ENCODE data around the gene NELL2.
"Not testable (repeated sequence)": the region's sequence is repeated elsewhere in the genome, so short reads cannot be mapped to it uniquely, and the experiment has no call there.

NELL2 gene

DNA sequence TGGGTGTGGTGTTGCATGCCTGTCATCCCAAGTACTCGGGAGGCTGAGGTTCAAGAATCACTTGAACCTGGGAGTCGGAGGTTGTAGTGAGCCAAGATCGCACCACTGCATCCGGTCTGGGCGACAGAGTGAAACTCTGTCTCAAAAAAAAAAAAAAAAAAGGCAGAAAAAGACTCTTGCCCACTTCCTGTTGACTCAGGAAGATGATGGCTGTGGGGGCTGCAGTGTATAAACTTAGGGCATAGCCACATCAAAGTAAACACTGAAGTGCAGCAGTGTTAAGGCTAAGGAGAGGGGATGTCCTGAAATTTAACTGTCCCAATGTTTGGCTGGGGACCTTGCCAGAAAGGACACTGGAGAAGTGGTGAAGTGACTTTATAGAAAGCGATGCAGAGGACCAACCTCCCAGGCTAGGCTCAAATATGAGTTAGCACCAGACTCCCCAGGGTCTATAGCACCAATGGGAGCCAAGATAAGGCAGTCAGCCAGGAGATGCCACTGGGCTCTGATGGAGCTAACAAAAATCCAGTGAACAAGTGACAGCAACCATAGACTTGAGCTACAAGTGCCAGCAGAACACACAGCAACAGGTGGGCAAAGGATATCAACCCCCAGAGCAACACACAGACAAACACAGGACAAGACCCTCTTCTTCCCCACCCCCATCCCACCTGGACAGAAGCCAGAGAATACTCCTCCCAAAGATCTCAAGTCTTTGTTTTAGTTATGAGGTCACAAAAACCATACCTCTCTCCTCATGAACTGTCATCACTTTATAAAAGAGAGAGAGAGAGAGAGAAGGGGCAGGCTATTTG lies 28.0 kb downstream of the NELL2 start:
- no peak for DNase-seq (ENCODE audit: low read depth, low spot score)

DNA sequence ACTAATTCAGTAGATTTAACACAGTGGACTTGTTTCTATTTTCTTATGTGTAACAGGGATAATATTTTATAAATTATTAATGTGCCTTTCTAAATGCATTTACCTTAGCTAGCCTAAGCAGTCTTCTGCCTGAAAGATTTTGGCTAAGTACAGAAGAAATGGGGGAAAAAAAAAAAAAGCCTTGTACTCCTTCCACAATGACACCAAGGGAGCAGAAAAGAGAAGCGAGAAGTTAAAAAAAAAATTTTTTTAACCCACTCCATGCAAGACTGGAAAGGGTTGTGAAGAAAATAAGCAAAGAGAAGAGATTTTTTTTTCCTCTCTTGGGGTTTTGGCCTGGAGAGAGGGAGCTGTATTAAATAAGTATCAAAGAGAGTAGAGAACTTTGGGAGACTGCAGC lies 28.7 kb downstream of the NELL2 start:
- no peak for DNase-seq (ENCODE audit: low read depth, low spot score)

- no peak for DNase-seq (ENCODE audit: low read depth, low spot score)
Measured at GRCh38 chr12:44846826-44847225, 29.3 kb downstream of the NELL2 start.

- no peak for DNase-seq (ENCODE audit: low read depth, low spot score)
Measured at GRCh38 chr12:44842669-44843068, 33.4 kb downstream of the NELL2 start.

- no peak for DNase-seq (ENCODE audit: low read depth, low spot score)
Measured at GRCh38 chr12:44839785-44840184, 36.3 kb downstream of the NELL2 start.

DNA sequence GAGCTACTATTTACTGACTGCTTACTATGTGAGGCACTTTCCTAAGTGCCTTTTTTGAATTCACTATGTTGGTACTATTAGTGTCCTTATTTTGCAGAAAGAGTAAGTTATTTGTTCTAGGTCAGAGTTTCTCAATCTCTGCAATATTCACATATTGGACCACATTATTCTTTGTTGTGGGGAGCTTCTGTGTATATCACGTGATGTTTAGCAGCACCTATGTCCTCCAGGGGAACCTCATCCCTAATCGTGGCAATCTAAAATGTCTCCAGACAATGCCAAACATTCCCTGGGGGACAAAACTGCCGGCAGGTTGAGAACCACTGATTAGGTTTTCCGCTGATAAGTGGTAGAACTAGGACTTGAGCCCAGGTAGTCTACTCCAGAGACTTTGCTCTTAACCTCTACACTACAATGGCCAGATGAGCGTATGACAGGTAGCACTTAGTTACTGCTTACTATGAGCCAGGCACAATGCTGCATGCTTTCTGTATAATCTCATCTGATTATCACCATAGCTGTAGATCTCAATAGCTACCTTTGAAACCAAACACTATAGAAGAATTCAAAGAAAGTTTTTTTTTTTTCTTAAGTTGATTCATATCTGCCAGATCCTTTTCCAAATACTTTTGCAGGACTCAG lies 38.9 kb downstream of the NELL2 start:
- no peak for DNase-seq (ENCODE audit: low read depth, low spot score)

DNA sequence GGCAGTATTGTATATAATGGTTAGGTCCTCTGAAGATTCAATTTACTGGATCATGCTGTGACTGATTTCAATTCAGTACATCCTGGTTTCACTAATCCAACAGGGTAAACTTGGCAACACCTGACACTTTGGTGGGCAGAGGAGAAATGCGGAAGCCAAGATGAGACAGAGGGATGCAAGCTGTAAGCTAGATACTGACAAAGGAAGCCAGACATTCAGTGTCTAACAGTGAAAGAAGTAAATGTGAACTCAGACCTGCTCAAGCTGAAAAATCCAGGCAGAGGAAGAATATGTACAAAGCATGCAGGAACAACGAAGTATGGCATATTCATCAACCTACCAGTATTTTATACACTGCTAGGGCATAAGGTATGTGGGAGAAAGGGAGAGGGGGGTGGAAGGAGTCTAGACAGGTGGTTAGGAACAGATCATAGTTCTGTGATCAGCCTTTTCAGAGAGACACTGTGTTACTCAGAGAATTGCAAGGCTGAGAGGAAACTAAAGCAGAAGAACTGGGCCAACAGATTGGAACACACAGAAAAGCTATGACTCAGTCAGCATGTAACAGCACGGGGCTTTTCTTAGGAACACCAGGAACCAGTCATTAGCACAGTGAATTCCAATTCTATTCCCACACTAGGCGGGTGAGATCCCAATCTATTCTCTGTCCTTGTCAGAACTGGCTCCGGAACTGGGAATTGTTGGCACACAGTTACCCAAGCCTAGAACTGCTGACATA lies 40.3 kb downstream of the NELL2 start:
- no peak for DNase-seq (ENCODE audit: low read depth, low spot score)

DNA sequence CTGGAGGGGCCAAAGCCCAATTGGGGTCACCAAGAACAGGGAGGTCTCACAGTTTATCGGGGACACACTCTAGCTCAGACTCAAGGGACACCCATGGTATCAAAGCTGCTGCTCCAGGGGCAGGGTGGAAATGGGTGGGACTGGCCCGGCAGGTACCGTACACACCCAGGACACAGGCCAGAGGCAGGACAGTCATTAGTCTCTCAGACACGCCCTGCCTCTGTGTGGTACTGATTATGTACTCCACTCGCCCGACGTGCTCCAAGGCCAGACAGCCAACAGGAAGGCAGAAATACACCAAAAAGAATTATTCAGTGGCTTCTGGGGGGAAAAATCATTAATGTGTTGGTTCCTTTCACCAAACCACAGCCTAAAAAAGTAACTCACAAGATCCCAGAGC lies 41.1 kb downstream of the NELL2 start:
- not testable (repeated sequence) for DNase-seq (ENCODE audit: low read depth, low spot score)

GRCh38 chr12:44833561-44833960 lies 42.6 kb downstream of the NELL2 start:
- DNase-seq (ENCODE audit: low read depth, low spot score), result no peak

GRCh38 chr12:44830566-44831055 lies 45.5 kb downstream of the NELL2 start:
- no peak for DNase-seq (ENCODE audit: low read depth, low spot score)

DNA sequence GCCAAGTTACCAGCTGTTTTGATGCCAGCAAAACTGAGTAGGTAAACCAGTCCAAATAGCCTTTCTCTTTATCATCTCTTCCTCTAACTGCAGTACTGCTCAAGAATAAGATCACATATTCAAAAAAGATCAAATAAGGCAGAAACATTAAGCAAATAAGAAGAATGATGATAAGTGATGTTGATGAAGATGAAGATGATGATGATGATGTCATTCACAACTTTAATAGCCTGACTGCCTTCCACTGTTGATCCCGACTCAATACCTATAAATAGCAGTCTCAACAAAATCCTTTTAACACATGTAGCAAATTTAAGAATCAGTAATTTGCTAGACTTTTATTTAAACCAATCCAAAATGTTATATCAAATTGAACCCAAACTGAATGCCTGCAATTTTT lies 47.1 kb downstream of the NELL2 start:
- DNase-seq (ENCODE audit: low read depth, low spot score), result no peak

DNA sequence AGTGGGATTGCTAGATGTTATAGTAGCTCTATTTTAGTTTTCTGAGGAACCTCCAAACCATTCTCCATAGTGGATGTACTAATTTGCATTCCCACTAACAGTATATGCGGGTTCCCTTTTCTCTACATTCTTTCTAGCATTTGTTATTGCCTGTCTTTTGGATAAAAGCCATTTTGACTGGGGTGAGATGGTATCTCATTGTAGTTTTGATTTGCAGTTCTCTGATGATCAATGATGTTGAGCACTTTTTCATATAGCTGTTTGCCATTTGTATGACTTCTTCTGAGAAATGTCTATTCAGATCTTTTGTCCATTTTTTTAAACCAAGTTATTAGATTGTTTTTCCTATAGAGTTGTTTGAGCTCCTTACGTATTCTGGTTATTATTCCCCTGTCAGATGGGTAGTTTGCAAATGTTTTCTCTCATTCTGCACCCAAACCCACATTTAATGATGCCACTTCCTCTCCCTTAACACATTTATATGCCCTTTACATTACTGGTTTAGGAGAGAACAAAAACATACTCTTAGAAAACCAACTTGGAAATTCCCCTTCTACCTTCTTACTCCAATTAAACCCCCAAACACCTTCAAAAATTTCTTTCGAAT lies 48.2 kb downstream of the NELL2 start:
- DNase-seq (ENCODE audit: low read depth, low spot score), result no peak

- not testable (repeated sequence) for DNase-seq (ENCODE audit: low read depth, low spot score)
Measured at GRCh38 chr12:44821702-44822101, 54.4 kb downstream of the NELL2 start.

GRCh38 chr12:44819884-44820283 lies 56.2 kb downstream of the NELL2 start:
- DNase-seq (ENCODE audit: low read depth, low spot score), result no peak

GRCh38 chr12:44817687-44818086 lies 58.4 kb downstream of the NELL2 start:
- DNase-seq (ENCODE audit: low read depth, low spot score), result no peak

GRCh38 chr12:44816446-44817017 lies 59.6 kb downstream of the NELL2 start:
- no peak for DNase-seq (ENCODE audit: low read depth, low spot score)

DNA sequence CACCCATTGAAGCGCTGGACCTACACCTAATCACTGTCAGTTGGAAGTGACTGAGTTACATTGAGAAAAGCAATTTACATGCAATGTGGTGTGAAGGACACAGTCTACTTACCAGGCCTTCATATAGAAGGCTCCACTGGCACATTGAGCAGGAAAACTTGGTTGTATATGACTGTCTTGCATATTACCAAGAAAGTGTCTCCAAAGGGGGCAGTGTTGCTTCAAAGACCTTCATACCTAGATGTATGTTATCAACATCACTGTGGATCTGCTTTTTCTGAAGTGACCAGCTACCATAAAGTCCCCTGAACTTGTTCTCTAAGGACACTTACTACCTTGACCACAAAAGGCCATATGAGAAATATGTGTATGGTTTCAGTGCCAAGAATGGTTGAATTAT lies 64.1 kb downstream of the NELL2 start:
- peak; percentile 15 for DNase-seq (ENCODE audit: low read depth, low spot score)

- DNase-seq (ENCODE audit: low read depth, low spot score), result no peak
Measured at GRCh38 chr12:44804068-44804467, 72.0 kb downstream of the NELL2 start.

GRCh38 chr12:44795970-44796369 lies 80.1 kb downstream of the NELL2 start:
- no peak for DNase-seq (ENCODE audit: low read depth, low spot score)

DNA sequence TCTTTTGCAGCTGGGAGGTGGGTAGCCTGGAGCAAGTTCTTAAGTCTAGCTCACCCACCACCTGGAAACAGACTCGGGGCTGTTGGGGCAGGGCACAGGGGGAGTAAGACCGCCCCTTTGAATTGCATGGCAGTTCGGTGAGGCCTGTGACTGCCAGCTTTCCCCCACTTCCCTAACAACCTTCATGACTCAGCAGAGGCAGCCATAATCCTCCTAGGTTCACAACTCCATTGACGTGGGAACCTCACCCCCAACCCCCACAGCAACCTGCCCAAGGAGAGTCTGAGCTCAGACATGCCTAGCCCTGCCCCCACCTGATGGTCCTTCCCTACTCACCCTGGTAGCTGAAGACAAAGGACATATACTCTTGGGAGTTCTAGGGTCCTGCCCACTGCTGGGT lies 87.4 kb downstream of the NELL2 start:
- no peak for DNase-seq (ENCODE audit: low read depth, low spot score)

- DNase-seq (ENCODE audit: low read depth, low spot score), result no peak
Measured at GRCh38 chr12:44780221-44780790, 95.8 kb downstream of the NELL2 start.

Measured in iPS DF 19.7 (cell line).